GM23248 (cell line): Measurements from ENCODE around the gene MINDY2. TPM values are rescaled to one million over a fixed set of nuclear protein-coding genes. Genes with fewer than 3 reads are reported as not detected.
"Not testable (repeated sequence)": the region's sequence is repeated elsewhere in the genome, so short reads cannot be mapped to it uniquely, and the experiment has no call there.

Source experiments
- DNase-seq: peaks from one replicate; pipeline ENCODE4 v3.0.0-alpha.2; 2015
- H2AFZ ChIP-seq: fragments of 200-600 bp; sonication (generic); 2 replicates; pipeline ENCODE4 v1.6.1; 2016; ENCODE audit warnings: antibody characterized with exemption
- H3F3A ChIP-seq: fragments of 200-600 bp; sonication (generic); 2 replicates; pipeline ENCODE4 v1.6.1; 2016; ENCODE audit warnings: mild to moderate bottlenecking, antibody characterized with exemption, mixed run types; ENCODE audit not compliant: insufficient read depth
- H3K27ac ChIP-seq: fragments of 200-600 bp; sonication (generic); 2 replicates; pipeline ENCODE4 v1.5.1; 2016; ENCODE audit warnings: mild to moderate bottlenecking
- H3K27me3 ChIP-seq: fragments of 200-600 bp; sonication (generic); replicated peaks from 2 replicates; pipeline ENCODE4 v1.6.1; 2016; ENCODE audit warnings: mild to moderate bottlenecking; ENCODE audit not compliant: insufficient read depth
- H3K36me3 ChIP-seq: fragments of 200-600 bp; sonication (generic); 2 replicates; pipeline ENCODE4 v1.6.1; 2016; ENCODE audit warnings: low read depth, mild to moderate bottlenecking
- H3K4me1 ChIP-seq: fragments of 200-600 bp; sonication (generic); 2 replicates; pipeline ENCODE4 v1.6.1; 2016; ENCODE audit warnings: mild to moderate bottlenecking; ENCODE audit not compliant: insufficient read depth
- H3K4me2 ChIP-seq: fragments of 200-600 bp; sonication (generic); one replicate; pipeline ENCODE4 v1.6.1; 2016; ENCODE audit warnings: mild to moderate bottlenecking; ENCODE audit not compliant: unreplicated experiment
- H3K4me3 ChIP-seq: fragments of 200-600 bp; sonication (generic); 2 replicates; pipeline ENCODE4 v1.5.1; 2016; ENCODE audit warnings: mild to moderate bottlenecking
- H3K79me2 ChIP-seq: fragments of 200-600 bp; sonication (generic); 2 replicates; pipeline ENCODE4 v1.6.1; 2016; ENCODE audit warnings: mild to moderate bottlenecking; ENCODE audit not compliant: insufficient read depth
- H3K9ac ChIP-seq: fragments of 200-600 bp; sonication (generic); 2 replicates; pipeline ENCODE4 v1.6.1; 2016; ENCODE audit warnings: mild to moderate bottlenecking
- H3K9me2 ChIP-seq: fragments of 200-600 bp; sonication (generic); 2 replicates; pipeline ENCODE4 v1.6.1; 2016; ENCODE audit warnings: mixed run types, mild to moderate bottlenecking, moderate library complexity; ENCODE audit not compliant: insufficient read depth
- H3K9me3 ChIP-seq: fragments of 200-600 bp; sonication (generic); one replicate; pipeline ENCODE4 v1.6.1; 2017; ENCODE audit warnings: low read depth
- H4K20me1 ChIP-seq: fragments of 200-600 bp; sonication (generic); 2 replicates; pipeline ENCODE4 v1.6.0; 2016; ENCODE audit not compliant: insufficient read depth
- EZH2 ChIP-seq: fragments of 200-600 bp; sonication (generic); IDR thresholded peaks from 2 replicates; pipeline ENCODE4 v1.6.1; 2018; ENCODE audit warnings: antibody characterized with exemption, mild to moderate bottlenecking; ENCODE audit not compliant: insufficient read depth, poor library complexity, severe bottlenecking
- EZH2phosphoT487 ChIP-seq: fragments of 200-600 bp; sonication (generic); IDR thresholded peaks from 2 replicates; pipeline ENCODE4 v1.6.1; 2018; ENCODE audit warnings: antibody characterized with exemption, moderate library complexity, mild to moderate bottlenecking, low read depth; ENCODE audit not compliant: insufficient read depth
- WGBS, 2 experiments: methylation state at CpG; one replicate each; pipeline ENCODE4 v1.1.6; 2015 to 2017; ENCODE audit warnings: low lambda C conversion rate in 2 of 2, low coverage in 1 of 2; ENCODE audit errors: missing lambda C conversion rate in 2 of 2; 5-methylcytosine and 5-hydroxymethylcytosine counted together
- in situ Hi-C: fragments of 300-500 bp; cut with MboI; formaldehyde crosslinking; loops from 2 replicates; pipeline ENCODE4 v1.15.0; 2020
- polyA plus RNA-seq: library from polyadenylated mRNA; unstranded; fragments of >200 nt; fragmentation: Nextera tagmentation; extraction: Ambion mirVana; gene quantifications from 2 replicates; pipeline ENCODE4 v1.2.1, GENCODE V29; 2016
- total RNA-seq: library from RNA; depleted of rRNA; stranded (reverse); fragments of >200 nt; shearing (Covaris generic); gene quantifications from 2 replicates; pipeline ENCODE4 v1.2.3, GENCODE V29; 2014

The MINDY2 gene
- total and polyA plus RNA-seq, 2 experiments from 2014 or later: 28.7 to 47.1 TPM

DNA sequence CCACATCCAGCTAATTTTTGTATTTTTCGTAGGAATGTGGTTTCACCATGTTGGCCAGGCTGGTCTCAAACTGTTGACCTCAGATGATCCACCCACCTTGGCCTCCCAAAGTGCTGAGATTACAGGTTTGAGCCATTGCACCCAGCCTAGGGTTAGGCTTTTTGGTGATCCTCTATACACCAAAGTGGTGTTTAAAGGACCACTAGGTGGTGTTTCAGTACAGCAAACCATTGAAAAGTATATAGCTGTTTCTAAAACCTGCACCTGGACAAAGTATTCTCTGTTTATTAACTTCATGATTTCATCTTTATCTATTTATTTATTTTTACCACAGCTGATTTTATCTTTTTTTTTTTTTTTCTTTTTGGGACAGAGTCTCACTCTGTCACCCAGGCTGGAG, 68.4 kb downstream of the MINDY2 start:
- Histone ChIP-seq H3K9me3 (no peaks in the 10 kb centered on the region), H4K20me1 (no peaks in the 10 kb centered on the region), H3K9ac (no peak overlapping the region), H3K27me3 (no peaks in the 10 kb centered on the region), H3K4me1 (no peaks in the 10 kb centered on the region), H3K79me2 (0 out of 2 replicates have a peak, but pooled peaks cover 11% of the 10 kb centered on the region), H3K4me3 (no peak overlapping the region), H2AFZ (no peak overlapping the region), H3K36me3 (peaks cover 10% of the 10 kb centered on the region; the same call in 1 of the 2 replicates), H3K9me2 (no peaks in the 10 kb centered on the region), H3K4me2 (no peak overlapping the region), H3F3A (no peaks in the 10 kb centered on the region), H3K27ac (no peak overlapping the region)
- 95 to 100% methylated on average over 1 of the region's 1 CpG for WGBS, 2 experiments
- peak; percentile 23 for DNase-seq
- in situ Hi-C loops: no loop called here
- no peak for TF ChIP-seq EZH2
- no peak for TF ChIP-seq EZH2phosphoT487

DNA sequence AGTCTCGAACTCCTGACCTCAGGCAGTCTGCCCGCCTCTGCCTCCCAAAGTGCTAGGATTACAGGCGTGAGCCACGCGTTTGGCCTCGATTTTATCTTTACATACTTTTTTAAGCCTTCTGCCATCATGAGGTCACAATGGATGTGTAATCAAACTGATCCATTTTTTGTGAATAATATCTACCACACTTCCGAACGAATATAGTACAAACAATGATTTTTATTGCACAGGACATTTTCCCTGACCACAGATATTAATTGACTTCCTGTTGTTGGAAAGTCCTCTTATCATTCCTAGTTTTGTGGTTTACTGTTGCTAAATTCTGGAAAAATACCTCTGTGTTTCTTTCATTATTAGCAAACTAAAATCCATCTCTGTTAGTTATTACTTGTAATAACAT, 68.9 kb downstream of the MINDY2 start:
- H2AFZ ChIP-seq: no peak overlapping the region
- H3K9me2 ChIP-seq: no peaks in the 10 kb centered on the region
- H3K79me2 ChIP-seq: 0 out of 2 replicates have a peak, but pooled peaks cover 11% of the 10 kb centered on the region
- no peaks in the 10 kb centered on the region for H3K9me3 ChIP-seq
- H4K20me1 ChIP-seq: no peaks in the 10 kb centered on the region
- no peak overlapping the region for H3K27ac ChIP-seq
- in situ Hi-C loops: no loop called here
- H3F3A ChIP-seq: no peaks in the 10 kb centered on the region
- H3K9ac ChIP-seq: no peak overlapping the region
- peaks cover 10% of the 10 kb centered on the region; the same call in 1 of the 2 replicates for H3K36me3 ChIP-seq
- DNase-seq: no peak
- WGBS, 2 experiments: 91 to 92% methylated on average over 8 of the region's 8 CpGs
- TF ChIP-seq EZH2 (no peak), EZH2phosphoT487 (no peak)
- H3K4me2 ChIP-seq: no peak overlapping the region
- no peaks in the 10 kb centered on the region for H3K27me3 ChIP-seq
- no peaks in the 10 kb centered on the region for H3K4me1 ChIP-seq
- no peak overlapping the region for H3K4me3 ChIP-seq

DNA sequence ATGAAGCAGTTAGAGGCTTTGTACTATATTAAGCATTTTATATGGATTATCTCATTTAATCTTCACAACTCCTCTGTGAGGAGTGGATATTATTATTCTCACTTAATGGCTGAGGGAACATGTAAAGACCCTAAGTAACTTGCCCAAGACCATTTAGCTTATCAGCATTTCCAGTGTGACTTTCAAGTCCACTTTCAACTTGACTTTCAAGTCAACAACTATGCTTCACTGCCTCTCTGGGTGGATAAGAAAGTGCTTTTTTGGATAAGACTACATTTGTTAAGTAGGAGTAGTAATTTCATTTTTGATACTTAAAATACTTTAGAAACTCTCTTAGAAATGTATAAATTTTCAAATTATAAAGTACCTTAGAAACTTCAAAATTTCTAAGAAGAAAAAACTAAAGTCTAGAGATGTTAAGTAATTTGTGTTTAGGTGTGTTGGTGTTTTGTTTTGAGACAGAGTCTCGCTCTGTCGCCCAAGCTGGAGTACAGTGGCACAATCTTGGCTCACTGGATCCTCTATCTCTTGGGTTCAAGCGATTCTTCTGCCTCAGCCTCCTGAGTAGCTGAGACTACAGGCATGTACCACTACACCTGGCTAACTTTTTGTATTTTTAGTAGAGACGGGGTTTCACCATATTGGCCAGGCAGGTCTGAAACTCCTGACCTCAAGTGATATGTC, 71.8 kb downstream of the MINDY2 start:
- 0 out of 2 replicates have a peak, but pooled peaks cover 7% of the 10 kb centered on the region for H3K79me2 ChIP-seq
- no peak overlapping the region for H3K9ac ChIP-seq
- peaks cover 25% of the 10 kb centered on the region for H3K36me3 ChIP-seq
- no peak for TF ChIP-seq EZH2phosphoT487
- no peak for TF ChIP-seq EZH2
- in situ Hi-C loops: no loop called here
- no peak overlapping the region for H3K4me3 ChIP-seq
- no peak overlapping the region for H3K4me2 ChIP-seq
- no peak for DNase-seq
- H2AFZ ChIP-seq: no peak overlapping the region
- H3K4me1 ChIP-seq: no peaks in the 10 kb centered on the region
- H3K9me3 ChIP-seq: no peaks in the 10 kb centered on the region
- H3K27me3 ChIP-seq: no peaks in the 10 kb centered on the region
- H3K27ac ChIP-seq: no peak overlapping the region
- no peaks in the 10 kb centered on the region for H4K20me1 ChIP-seq
- no peaks in the 10 kb centered on the region for H3F3A ChIP-seq
- no peaks in the 10 kb centered on the region for H3K9me2 ChIP-seq
- 99% methylated on average over 4 of the region's 4 CpGs for WGBS, 2 experiments

DNA sequence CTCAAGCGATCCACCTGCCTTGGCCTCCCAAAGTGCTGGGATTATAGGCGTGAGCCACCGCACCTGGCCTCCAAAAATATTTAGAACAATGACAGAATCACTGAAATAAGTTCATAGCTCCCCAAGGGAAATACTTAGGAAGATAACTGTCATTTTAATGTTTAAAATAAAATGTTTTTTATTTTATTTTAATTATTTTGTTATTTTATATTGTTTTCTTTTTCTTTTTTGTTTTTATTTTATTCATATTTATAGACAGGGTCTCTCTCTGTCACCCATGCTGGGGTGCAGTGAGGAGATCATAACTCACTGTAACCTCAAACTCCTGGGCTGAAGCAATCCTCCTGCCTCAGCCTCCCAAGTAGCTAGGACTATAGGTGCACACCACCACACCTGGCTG, 80.1 kb downstream of the MINDY2 start:
- H3K79me2 ChIP-seq, in situ Hi-C loops, H2AFZ ChIP-seq, H3K9ac ChIP-seq, H3K4me1 ChIP-seq, H3K9me3 ChIP-seq, H4K20me1 ChIP-seq, H3K4me3 ChIP-seq, H3K27ac ChIP-seq, H3F3A ChIP-seq, H3K4me2 ChIP-seq, H3K27me3 ChIP-seq, DNase-seq, H3K9me2 ChIP-seq: not testable (repeated sequence)
- H3K36me3 ChIP-seq: peaks cover 35% of the 10 kb centered on the region
- 98% methylated on average over 3 of the region's 3 CpGs for WGBS, 2 experiments

DNA sequence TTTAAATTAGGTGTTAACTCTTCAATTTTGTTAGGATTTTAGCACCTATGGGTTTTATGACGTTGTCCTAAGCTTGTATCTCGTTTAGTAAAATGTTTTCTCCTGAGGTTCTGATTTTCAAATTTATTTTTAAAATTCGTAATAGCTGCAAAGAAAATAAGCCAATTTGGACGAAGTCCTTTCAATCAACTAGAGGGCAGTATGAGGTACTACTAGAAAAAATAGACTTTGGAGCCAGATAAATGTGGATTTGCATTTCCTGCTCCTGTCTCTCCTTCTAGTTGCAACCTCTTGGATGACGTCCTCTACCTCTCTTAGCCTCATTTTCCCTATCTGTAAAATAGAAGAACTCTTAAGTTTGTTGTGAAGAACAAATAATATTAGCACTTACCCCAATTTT, 81.2 kb downstream of the MINDY2 start:
- Histone ChIP-seq H2AFZ (no peak overlapping the region), H4K20me1 (no peaks in the 10 kb centered on the region), H3K9me2 (no peaks in the 10 kb centered on the region), H3K79me2 (no peaks in the 10 kb centered on the region), H3K4me3 (no peak overlapping the region), H3K36me3 (peaks cover 33% of the 10 kb centered on the region), H3K27me3 (no peaks in the 10 kb centered on the region), H3K9me3 (no peaks in the 10 kb centered on the region), H3F3A (no peaks in the 10 kb centered on the region), H3K4me1 (peaks cover 9% of the 10 kb centered on the region), H3K4me2 (no peak overlapping the region), H3K9ac (no peak overlapping the region), H3K27ac (no peak overlapping the region)
- 64 to 66% methylated on average over 5 of the region's 5 CpGs for WGBS, 2 experiments
- TF ChIP-seq EZH2: no peak
- no peak for TF ChIP-seq EZH2phosphoT487
- in situ Hi-C loops: no loop called here
- peak; percentile 42 for DNase-seq
